Gastroesophageal sphincter (tissue), 4 donors: ENCODE measurements around the gene ANKRD40CL. TPM values are rescaled to one million over a fixed set of nuclear protein-coding genes. Genes with fewer than 3 reads are reported as not detected.

Experiments
- ATAC-seq: fragments of 150-250 bp; one replicate; pipeline ENCODE4 v1.9.1; 2016; ENCODE audit warnings: mild to moderate bottlenecking, moderate library complexity
- H3K27ac ChIP-seq, 4 donors: fragments of 200-600 bp; sonication (generic) in 3 of 4; 1 replicate in 3 of 4; 2 replicates in 1 of 4; pipeline ENCODE4 v1.5.1; 2016 to 2019
- H3K27me3 ChIP-seq: fragments of 200-600 bp; sonication (generic); one replicate; pipeline ENCODE4 v1.5.1; 2019
- H3K36me3 ChIP-seq, 2 donors: fragments of 200-600 bp; sonication (generic); one replicate each; pipeline ENCODE4 v1.5.1; 2019; ENCODE audit warnings: control low read depth in 1 of 2
- H3K4me1 ChIP-seq, 3 donors: fragments of 200-600 bp; sonication (generic); 1 replicate in 2 of 3; 2 replicates in 1 of 3; pipeline ENCODE4 v1.5.1; 2016 to 2019; ENCODE audit warnings: control low read depth in 2 of 3
- H3K4me3 ChIP-seq, 2 donors: fragments of 200-600 bp; sonication (generic); one replicate each; pipeline ENCODE4 v1.5.1; 2019; ENCODE audit warnings: mild to moderate bottlenecking in 1 of 2, moderate library complexity in 1 of 2
- H3K9me3 ChIP-seq, 3 donors: fragments of 200-600 bp; sonication (generic); one replicate each; pipeline ENCODE4 v1.5.1; 2017 to 2019; ENCODE audit warnings: control low read depth in 2 of 3
- EP300 ChIP-seq: sonication (generic); formaldehyde crosslinking; IDR thresholded peaks from one replicate; pipeline ENCODE4 v1.6.1; 2017; ENCODE audit warnings: antibody characterized with exemption, mild to moderate bottlenecking
- POLR2A ChIP-seq, 2 donors: fragments of 450-650 bp; IDR thresholded peaks; one replicate each; pipeline ENCODE4 v1.6.1; 2017; ENCODE audit warnings: antibody characterized with exemption in 2 of 2, mild to moderate bottlenecking in 2 of 2, moderate library complexity in 1 of 2
- POLR2AphosphoS5 ChIP-seq: sonication (generic); formaldehyde crosslinking; IDR thresholded peaks from one replicate; pipeline ENCODE4 v1.6.1; 2017; ENCODE audit warnings: antibody characterized with exemption
- WGBS, 2 donors: methylation state at CpG; one replicate each; pipeline ENCODE4 v1.1.5; 2018; ENCODE audit warnings: low coverage in 1 of 2; 5-methylcytosine and 5-hydroxymethylcytosine counted together
- total RNA-seq, 4 donors: library from RNA; depleted of rRNA; stranded (reverse); fragments of >200 nt; gene quantifications; one replicate each; pipeline ENCODE4 v1.1.0, GENCODE V29; 2016
- TF ChIP-seq, protein P1 (sequence below), 4 experiments: fragments of 200-600 bp in 2 of 4; fragments of 450-650 bp in 2 of 4; sonication (generic) in 1 of 4; IDR thresholded peaks; one replicate each; pipeline ENCODE4 v1.5.1; 2017 to 2019; ENCODE audit warnings: antibody characterized with exemption in 4 of 4, mild to moderate bottlenecking in 2 of 4, moderate library complexity in 2 of 4

The ANKRD40CL gene
- total RNA-seq, 4 donors from 2014 or later: not detected

DNA sequence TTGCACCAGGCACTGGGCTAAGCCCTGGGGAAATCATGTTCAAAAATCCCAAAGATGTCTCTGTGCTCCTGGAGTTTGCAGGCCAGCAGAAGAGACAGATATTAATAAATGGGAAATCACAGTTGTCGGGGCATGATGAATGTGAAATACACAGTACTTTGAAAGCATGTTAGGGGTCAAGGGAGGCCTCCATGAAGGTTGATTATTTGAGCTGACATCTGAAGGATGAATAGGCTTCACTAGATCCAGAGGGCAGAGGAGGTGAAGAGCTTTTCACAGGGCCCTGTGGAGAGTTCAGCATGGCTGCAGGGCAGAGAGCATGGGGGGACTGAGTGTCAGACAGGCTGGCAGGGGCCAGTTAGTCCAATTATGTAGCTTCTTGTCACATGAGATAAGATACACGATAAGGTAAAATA, 2.6 kb downstream of the ANKRD40CL start:
- WGBS, 2 donors: 13 to 28% methylated on average over 2 of the region's 2 CpGs
- H3K4me3 ChIP-seq: no peak overlapping the region
- H3K27ac ChIP-seq: peak overlapping the region in 2 of 4 donors; percentile 15 to 49

DNA sequence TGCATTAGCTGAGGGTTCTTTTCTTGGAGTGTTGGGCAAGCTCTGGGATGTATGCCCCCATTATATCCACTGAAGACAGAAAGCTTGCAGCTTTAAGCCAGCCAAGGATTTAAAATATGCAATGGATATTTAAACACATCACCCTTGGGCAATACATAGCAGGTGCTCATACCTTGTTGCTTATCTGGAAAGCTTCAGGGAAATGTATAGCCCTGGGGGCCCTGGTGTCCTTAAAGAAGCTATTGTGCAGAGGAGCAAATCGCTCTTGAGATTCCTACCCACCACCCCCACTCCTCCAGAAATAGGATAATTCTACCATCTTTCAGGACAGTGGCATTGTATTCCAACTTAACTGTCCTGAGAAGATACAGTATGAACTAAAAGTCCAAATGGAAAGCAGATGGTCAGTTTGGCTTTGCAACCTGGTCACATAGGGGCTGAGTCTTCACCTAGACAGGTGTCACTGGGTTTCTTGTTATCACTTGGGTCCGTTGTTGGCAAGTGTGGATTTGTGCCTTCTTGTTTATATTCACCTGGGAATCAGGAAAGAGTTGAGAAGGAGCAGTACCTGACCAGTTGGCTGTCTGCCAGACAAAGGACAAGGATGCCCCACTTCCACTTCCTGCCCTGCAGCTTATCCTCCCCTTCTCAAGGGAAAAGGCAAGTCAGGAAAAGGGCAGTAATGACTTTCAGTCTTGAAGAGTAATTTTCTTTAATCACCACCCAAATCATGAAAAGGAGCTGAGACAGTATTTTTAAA, 3.4 kb downstream of the ANKRD40CL start:
- Histone ChIP-seq H3K36me3 (no peaks in the 10 kb centered on the region), H3K4me3 (no peak overlapping the region), H3K27me3 (no peaks in the 10 kb centered on the region), H3K4me1 (peaks cover 0 to 35% (median 23%) of the 10 kb centered on the region in 3 donors), H3K27ac (peak overlapping the region in 2 of 4 donors; percentile 39 to 49), H3K9me3 (no peaks in the 10 kb centered on the region)
- 50 to 70% methylated on average over 1 of the region's 2 CpGs for WGBS, 2 donors
- TF ChIP-seq POLR2A (IDR thresholded peaks at IDR 0.05) (no peak), EP300 (no peak)
- TF ChIP-seq, protein P1, sequence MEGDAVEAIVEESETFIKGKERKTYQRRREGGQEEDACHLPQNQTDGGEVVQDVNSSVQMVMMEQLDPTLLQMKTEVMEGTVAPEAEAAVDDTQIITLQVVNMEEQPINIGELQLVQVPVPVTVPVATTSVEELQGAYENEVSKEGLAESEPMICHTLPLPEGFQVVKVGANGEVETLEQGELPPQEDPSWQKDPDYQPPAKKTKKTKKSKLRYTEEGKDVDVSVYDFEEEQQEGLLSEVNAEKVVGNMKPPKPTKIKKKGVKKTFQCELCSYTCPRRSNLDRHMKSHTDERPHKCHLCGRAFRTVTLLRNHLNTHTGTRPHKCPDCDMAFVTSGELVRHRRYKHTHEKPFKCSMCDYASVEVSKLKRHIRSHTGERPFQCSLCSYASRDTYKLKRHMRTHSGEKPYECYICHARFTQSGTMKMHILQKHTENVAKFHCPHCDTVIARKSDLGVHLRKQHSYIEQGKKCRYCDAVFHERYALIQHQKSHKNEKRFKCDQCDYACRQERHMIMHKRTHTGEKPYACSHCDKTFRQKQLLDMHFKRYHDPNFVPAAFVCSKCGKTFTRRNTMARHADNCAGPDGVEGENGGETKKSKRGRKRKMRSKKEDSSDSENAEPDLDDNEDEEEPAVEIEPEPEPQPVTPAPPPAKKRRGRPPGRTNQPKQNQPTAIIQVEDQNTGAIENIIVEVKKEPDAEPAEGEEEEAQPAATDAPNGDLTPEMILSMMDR (IDR thresholded peaks at IDR 0.05): no peak
- ATAC-seq: no peak

More for the DNA sequence above, 2.6 kb downstream of the ANKRD40CL start:
- Histone ChIP-seq H3K36me3 (no peaks in the 10 kb centered on the region), H3K9me3 (no peaks in the 10 kb centered on the region), H3K27me3 (no peaks in the 10 kb centered on the region), H3K4me1 (peaks cover 0 to 35% (median 23%) of the 10 kb centered on the region in 3 donors)
- no peak for ATAC-seq
- TF ChIP-seq, protein P1 (IDR thresholded peaks at IDR 0.05): no peak
- TF ChIP-seq EP300 (no peak), POLR2AphosphoS5 (no peak), POLR2A (IDR thresholded peaks at IDR 0.05) (no peak)

DNA sequence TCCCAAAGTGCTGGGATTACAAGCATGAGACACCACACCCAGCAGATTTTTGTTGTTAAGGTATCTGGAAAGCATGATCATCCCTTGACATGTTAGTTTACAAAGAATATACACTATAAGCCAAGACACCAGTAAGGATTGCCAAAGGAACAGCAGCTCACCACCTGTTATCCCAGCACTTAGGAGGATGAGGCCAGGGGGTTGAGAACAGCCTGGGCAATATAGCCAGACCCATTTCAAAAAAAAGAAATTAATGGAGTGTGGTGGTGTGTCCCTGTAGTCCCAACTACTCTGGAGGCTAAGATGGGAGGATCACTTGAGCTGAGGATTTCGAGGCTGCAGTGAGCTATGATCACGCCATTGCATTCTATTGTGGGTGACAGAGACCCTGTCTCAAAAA, 5.1 kb downstream of the ANKRD40CL start:
- H3K4me1 ChIP-seq: peaks cover 0 to 37% (median 23%) of the 10 kb centered on the region in 3 donors
- WGBS, 2 donors: 76 to 81% methylated on average over 2 of the region's 2 CpGs
- H3K36me3 ChIP-seq: no peaks in the 10 kb centered on the region
- no peaks in the 10 kb centered on the region for H3K9me3 ChIP-seq
- no peak overlapping the region for H3K4me3 ChIP-seq
- no peak for TF ChIP-seq POLR2AphosphoS5
- TF ChIP-seq EP300: no peak
- TF ChIP-seq, protein P1 (IDR thresholded peaks at IDR 0.05): no peak
- no peak for TF ChIP-seq POLR2A (IDR thresholded peaks at IDR 0.05)
- no peak overlapping the region for H3K27ac ChIP-seq
- ATAC-seq: no peak
- no peaks in the 10 kb centered on the region for H3K27me3 ChIP-seq

DNA sequence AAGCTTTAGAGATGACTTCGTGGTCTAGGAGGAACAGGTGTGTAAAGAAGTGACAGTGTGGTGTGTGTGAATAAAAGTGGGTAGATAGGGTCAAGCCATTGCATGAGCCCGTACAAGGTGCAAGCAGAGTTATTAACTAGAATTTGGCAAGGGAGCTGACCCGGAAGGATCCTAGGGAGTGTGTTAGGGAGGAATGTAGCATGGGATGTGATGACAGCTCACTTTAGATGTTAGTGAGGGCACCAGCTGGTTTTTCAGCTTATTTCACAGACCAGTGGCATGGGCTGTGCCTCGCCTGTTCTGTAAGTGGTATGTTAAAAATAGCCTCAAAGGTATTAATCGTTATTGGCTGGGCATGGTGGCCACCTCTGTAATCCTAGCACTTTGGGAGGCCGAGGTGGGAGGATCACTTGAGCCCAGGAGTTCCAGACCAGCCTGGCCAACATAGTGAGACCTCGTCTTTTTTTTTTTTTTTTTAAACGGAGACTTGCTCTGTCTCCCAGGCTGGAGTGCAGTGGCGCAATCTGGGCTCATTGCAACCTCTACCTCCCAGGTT, 8.3 kb downstream of the ANKRD40CL start:
- Histone ChIP-seq H3K4me1 (peaks cover 0 to 22% (median 4%) of the 10 kb centered on the region in 3 donors), H3K36me3 (peaks cover 0 to 20% of the 10 kb centered on the region in 2 donors), H3K27me3 (no peaks in the 10 kb centered on the region), H3K27ac (no peak overlapping the region), H3K4me3 (no peak overlapping the region), H3K9me3 (no peaks in the 10 kb centered on the region)
- no peak for TF ChIP-seq EP300
- TF ChIP-seq, protein P1 (IDR thresholded peaks at IDR 0.05): no peak
- TF ChIP-seq POLR2AphosphoS5: peak; percentile 36
- no peak for TF ChIP-seq POLR2A (IDR thresholded peaks at IDR 0.05)
- 72 to 75% methylated on average over 6 to 9 of the region's 9 CpGs for WGBS, 2 donors
- ATAC-seq: no peak
